ENCODE results near the gene RFNG. TPM values are rescaled to one million over a fixed set of nuclear protein-coding genes. Genes with fewer than 3 reads are reported as not detected.
A peak's percentile ranks its signal among the peaks of the same experiment; 100 is the strongest.

Gene RFNG
- total RNA-seq, 1 donor: 46.3 TPM

DNA sequence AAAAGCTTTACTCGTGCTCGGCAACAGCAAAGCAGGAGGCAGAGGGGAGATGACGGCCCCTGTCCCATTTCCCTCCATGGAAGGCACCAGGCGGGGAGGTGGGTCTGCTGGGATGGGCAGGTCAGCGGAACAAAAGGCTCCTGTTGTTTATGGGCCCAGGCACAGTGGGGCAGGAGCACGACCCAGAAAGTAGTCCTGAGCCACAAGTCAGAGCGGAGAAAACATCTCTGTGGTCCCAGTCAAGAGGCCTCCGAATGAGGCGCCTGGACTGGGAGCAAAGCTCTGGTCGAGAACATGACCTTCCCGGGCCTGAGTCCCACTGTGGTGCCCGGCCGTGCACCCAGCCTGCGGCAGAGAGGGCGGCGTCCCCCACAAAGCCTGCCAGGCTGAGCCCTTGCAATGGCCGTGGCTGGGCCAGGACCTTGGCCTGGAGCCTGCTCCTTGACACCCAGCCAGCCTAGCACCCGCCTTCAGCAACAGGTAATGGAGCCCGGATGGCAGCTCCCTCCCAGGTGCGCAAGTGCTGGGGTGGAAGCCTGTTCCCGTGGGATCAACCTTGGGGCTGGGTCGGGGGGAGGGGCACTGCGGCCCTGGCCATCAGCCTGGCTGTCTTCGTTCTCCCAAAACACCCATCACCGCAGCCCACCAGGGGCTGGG, 3.6 kb downstream of the RFNG start:
- Histone ChIP-seq H2AFZ (ENCODE audit: low read length) (no peak overlapping the region), H3K9me3 (ENCODE audit: low read depth, low read length) (no peaks in the 10 kb centered on the region), H3K79me2 (ENCODE audit: insufficient read depth, low read length) (peaks cover 29% of the 10 kb centered on the region), H3K4me1 (ENCODE audit: insufficient read depth, low read length) (peaks cover 8% of the 10 kb centered on the region), H3K36me3 (ENCODE audit: insufficient read depth, low read length) (peaks cover 30% of the 10 kb centered on the region), H3K4me3 (ENCODE audit: insufficient read depth, low read length) (no peak overlapping the region), H4K20me1 (ENCODE audit: insufficient read depth, low read length) (peaks cover 4% of the 10 kb centered on the region), H3K4me2 (ENCODE audit: insufficient read depth, low read length) (no peak overlapping the region), H3K27me3 (ENCODE audit: insufficient read depth, low read length) (no peaks in the 10 kb centered on the region), H3K27ac (ENCODE audit: low read depth, low read length) (no peak overlapping the region)
- TF ChIP-seq, protein P1, sequence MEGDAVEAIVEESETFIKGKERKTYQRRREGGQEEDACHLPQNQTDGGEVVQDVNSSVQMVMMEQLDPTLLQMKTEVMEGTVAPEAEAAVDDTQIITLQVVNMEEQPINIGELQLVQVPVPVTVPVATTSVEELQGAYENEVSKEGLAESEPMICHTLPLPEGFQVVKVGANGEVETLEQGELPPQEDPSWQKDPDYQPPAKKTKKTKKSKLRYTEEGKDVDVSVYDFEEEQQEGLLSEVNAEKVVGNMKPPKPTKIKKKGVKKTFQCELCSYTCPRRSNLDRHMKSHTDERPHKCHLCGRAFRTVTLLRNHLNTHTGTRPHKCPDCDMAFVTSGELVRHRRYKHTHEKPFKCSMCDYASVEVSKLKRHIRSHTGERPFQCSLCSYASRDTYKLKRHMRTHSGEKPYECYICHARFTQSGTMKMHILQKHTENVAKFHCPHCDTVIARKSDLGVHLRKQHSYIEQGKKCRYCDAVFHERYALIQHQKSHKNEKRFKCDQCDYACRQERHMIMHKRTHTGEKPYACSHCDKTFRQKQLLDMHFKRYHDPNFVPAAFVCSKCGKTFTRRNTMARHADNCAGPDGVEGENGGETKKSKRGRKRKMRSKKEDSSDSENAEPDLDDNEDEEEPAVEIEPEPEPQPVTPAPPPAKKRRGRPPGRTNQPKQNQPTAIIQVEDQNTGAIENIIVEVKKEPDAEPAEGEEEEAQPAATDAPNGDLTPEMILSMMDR (IDR thresholded peaks at IDR 0.05; ENCODE audit: extremely low read depth, low read depth, low read length): no peak
- DNase-seq (ENCODE audit: insufficient read length, low spot score, missing footprints): peak; percentile 73

DNA sequence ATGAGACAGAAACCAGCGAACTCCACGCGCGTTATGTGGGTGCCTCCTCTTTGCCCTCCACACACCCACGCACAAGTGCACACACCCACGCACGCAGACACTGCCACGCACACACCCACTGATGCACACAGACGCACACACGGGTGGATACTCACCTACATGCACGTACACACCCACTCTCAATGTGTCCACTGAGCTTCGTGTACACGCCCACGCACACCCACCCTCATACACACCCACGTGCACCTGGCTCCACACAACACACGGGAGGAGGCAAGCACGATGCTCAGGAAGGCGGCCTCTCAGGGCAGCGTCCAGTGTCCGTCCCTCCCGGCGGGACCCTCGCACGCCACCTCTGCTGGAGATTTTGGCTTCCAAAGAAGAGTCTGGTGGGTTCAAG, 4.2 kb downstream of the RFNG start:
- no peaks in the 10 kb centered on the region for H4K20me1 ChIP-seq (ENCODE audit: insufficient read depth, low read length)
- TF ChIP-seq, protein P1 (IDR thresholded peaks at IDR 0.05; ENCODE audit: extremely low read depth, low read depth, low read length): no peak
- H3K4me1 ChIP-seq (ENCODE audit: insufficient read depth, low read length): peaks cover 2% of the 10 kb centered on the region
- no peak overlapping the region for H3K4me2 ChIP-seq (ENCODE audit: insufficient read depth, low read length)
- no peaks in the 10 kb centered on the region for H3K27me3 ChIP-seq (ENCODE audit: insufficient read depth, low read length)
- no peak for DNase-seq (ENCODE audit: insufficient read length, low spot score, missing footprints)
- no peak overlapping the region for H3K27ac ChIP-seq (ENCODE audit: low read depth, low read length)
- peaks cover 30% of the 10 kb centered on the region for H3K36me3 ChIP-seq (ENCODE audit: insufficient read depth, low read length)
- no peaks in the 10 kb centered on the region for H3K9me3 ChIP-seq (ENCODE audit: low read depth, low read length)
- no peak overlapping the region for H2AFZ ChIP-seq (ENCODE audit: low read length)
- H3K79me2 ChIP-seq (ENCODE audit: insufficient read depth, low read length): peaks cover 23% of the 10 kb centered on the region
- H3K4me3 ChIP-seq (ENCODE audit: insufficient read depth, low read length): no peak overlapping the region

DNA sequence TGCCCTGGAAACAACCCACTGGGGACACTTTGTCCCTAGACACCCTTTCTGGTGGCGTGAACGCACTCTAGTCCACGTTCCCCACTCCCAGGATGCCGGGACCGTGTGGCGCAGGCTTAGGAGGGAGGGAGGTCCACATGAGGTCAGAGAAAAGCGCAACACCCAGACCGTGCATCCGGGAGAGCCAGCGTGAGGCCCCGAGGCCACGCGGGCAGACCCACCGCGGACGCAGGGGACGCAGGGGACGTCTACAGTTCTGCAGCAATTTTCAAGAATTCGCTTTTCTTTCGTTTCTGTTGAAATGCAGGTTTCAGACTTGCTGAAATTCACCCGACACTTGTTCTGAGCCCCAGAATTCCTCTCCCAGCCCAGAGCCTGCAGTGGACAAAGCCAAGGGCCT, 4.7 kb downstream of the RFNG start:
- H3K4me1 ChIP-seq (ENCODE audit: insufficient read depth, low read length): no peaks in the 10 kb centered on the region
- H3K4me3 ChIP-seq (ENCODE audit: insufficient read depth, low read length): no peak overlapping the region
- H3K79me2 ChIP-seq (ENCODE audit: insufficient read depth, low read length): peaks cover 18% of the 10 kb centered on the region
- no peaks in the 10 kb centered on the region for H4K20me1 ChIP-seq (ENCODE audit: insufficient read depth, low read length)
- H3K9me3 ChIP-seq (ENCODE audit: low read depth, low read length): no peaks in the 10 kb centered on the region
- H3K36me3 ChIP-seq (ENCODE audit: insufficient read depth, low read length): peaks cover 30% of the 10 kb centered on the region
- no peak for DNase-seq (ENCODE audit: insufficient read length, low spot score, missing footprints)
- TF ChIP-seq, protein P1 (IDR thresholded peaks at IDR 0.05; ENCODE audit: extremely low read depth, low read depth, low read length): no peak
- H3K27me3 ChIP-seq (ENCODE audit: insufficient read depth, low read length): no peaks in the 10 kb centered on the region
- H3K27ac ChIP-seq (ENCODE audit: low read depth, low read length): no peak overlapping the region
- H3K4me2 ChIP-seq (ENCODE audit: insufficient read depth, low read length): no peak overlapping the region
- no peak overlapping the region for H2AFZ ChIP-seq (ENCODE audit: low read length)

DNA sequence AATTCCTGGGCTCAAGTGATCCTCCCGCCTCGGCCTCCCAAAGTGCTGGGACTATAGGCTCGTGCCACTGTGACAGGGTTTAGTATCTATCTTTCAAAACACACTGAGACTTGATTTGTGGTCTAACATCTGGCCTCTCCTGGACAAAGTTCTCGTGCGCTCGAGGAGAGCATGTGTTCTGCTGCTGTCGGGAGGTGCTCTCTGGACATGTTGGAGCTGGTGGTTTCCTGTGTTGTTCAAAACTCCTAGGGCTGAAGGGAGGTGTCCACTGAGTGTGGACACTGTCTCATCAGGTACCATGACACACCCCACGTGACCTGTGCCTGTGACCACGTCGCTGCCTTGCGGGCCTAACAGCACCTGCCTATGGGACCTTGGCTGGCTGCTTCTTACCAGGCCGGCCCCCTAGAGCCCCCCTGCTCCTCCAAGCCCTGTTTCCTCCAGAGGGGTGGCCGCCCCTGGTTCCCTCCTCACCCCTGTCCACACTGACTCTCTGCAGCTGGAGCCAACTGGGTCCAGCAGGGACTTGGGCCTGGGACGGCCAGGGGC, 5.6 kb downstream of the RFNG start:
- Histone ChIP-seq H3K4me1 (ENCODE audit: insufficient read depth, low read length) (peaks cover under 1% of the 10 kb centered on the region), H3K36me3 (ENCODE audit: insufficient read depth, low read length) (peaks cover 30% of the 10 kb centered on the region), H3K79me2 (ENCODE audit: insufficient read depth, low read length) (peaks cover 14% of the 10 kb centered on the region), H3K27ac (ENCODE audit: low read depth, low read length) (no peak overlapping the region), H2AFZ (ENCODE audit: low read length) (no peak overlapping the region), H3K27me3 (ENCODE audit: insufficient read depth, low read length) (no peaks in the 10 kb centered on the region), H3K4me3 (ENCODE audit: insufficient read depth, low read length) (no peak overlapping the region), H3K9me3 (ENCODE audit: low read depth, low read length) (no peaks in the 10 kb centered on the region), H3K4me2 (ENCODE audit: insufficient read depth, low read length) (no peak overlapping the region), H4K20me1 (ENCODE audit: insufficient read depth, low read length) (no peaks in the 10 kb centered on the region)
- TF ChIP-seq, protein P1 (IDR thresholded peaks at IDR 0.05; ENCODE audit: extremely low read depth, low read depth, low read length): no peak
- DNase-seq (ENCODE audit: insufficient read length, low spot score, missing footprints): no peak
